Natural killer cell treated with Interleukin-12 subunit alpha and Interleukin-12 subunit beta and Interleukin-15 and Interleukin-18, amount 100 ng/mL, for 72 hours (primary cell): ENCODE measurements around the gene AIP. TPM values are rescaled to one million over a fixed set of nuclear protein-coding genes. Genes with fewer than 3 reads are reported as not detected.
"Not testable (repeated sequence)": the region's sequence is repeated elsewhere in the genome, so short reads cannot be mapped to it uniquely, and the experiment has no call there.

ENCODE experiments used
- ATAC-seq, 2 donors: fragments of 150-1000 bp; cut with Tn5 transposase in 1 of 2; sonication (Bioruptor Pico), chemical (Tn5 transposase) in 1 of 2; 2 replicates each; pipeline ENCODE4 v1.10.0; 2021
- DNase-seq: peaks from one replicate; pipeline ENCODE4 v3.0.0; 2022; ENCODE audit warnings: low spot score
- H3K27ac Mint-ChIP-seq, 2 donors: 1 replicate in 1 of 2; 2 replicates in 1 of 2; pipeline ENCODE4 v1.8.0; 2022; ENCODE audit warnings: mixed read lengths in 2 of 2, mild to moderate bottlenecking in 1 of 2, moderate library complexity in 1 of 2
- H3K27me3 Mint-ChIP-seq, 2 donors: 1 replicate in 1 of 2; 2 replicates in 1 of 2; pipeline ENCODE4 v1.8.0; 2022; ENCODE audit warnings: mixed read lengths in 2 of 2
- H3K36me3 Mint-ChIP-seq: one replicate; pipeline ENCODE4 v1.8.0; 2022; ENCODE audit warnings: mixed read lengths
- H3K4me1 Mint-ChIP-seq, 2 donors: 1 replicate in 1 of 2; 2 replicates in 1 of 2; pipeline ENCODE4 v1.8.0; 2022; ENCODE audit warnings: low read depth in 2 of 2, mixed read lengths in 2 of 2, mild to moderate bottlenecking in 1 of 2
- H3K4me3 Mint-ChIP-seq: one replicate; pipeline ENCODE4 v1.8.0; 2022; ENCODE audit warnings: mixed read lengths
- H3K9me3 Mint-ChIP-seq: 2 replicates; pipeline ENCODE4 v1.8.0; 2022; ENCODE audit warnings: mixed read lengths
- total RNA-seq, 2 donors: library from RNA; stranded (reverse); gene quantifications; one replicate each; pipeline ENCODE4 v1.2.3, GENCODE V29; 2022

Gene AIP
- total RNA-seq, 2 donors from 2014 or later = 120 to 140 TPM

- no peaks in the 10 kb centered on the region for H3K4me1 Mint-ChIP-seq
- ATAC-seq = no peak
- no peak for DNase-seq
- peaks cover 0 to 3% of the 10 kb centered on the region in 2 donors for H3K27me3 Mint-ChIP-seq
- H3K4me3 Mint-ChIP-seq = no peak within 1 kb of the TSS
- no peaks in the 10 kb centered on the region for H3K36me3 Mint-ChIP-seq
- H3K9me3 Mint-ChIP-seq = no peaks in the 10 kb centered on the region
- H3K27ac Mint-ChIP-seq = no peak within 1 kb of the TSS
These were observed 27.8 kb upstream of the AIP start, which contains the start of gene CABP4 for GRCh38 chr11:67455054-67455453. CABP4 (plus strand) TSS chr11:67455354; CDS start chr11:67455424, 70 bp downstream.

- H3K27ac Mint-ChIP-seq = no peak overlapping the region
- H3K4me3 Mint-ChIP-seq = no peak overlapping the region
- no peaks in the 10 kb centered on the region for H3K9me3 Mint-ChIP-seq
- no peaks in the 10 kb centered on the region for H3K36me3 Mint-ChIP-seq
- H3K27me3 Mint-ChIP-seq = peaks cover 0 to 5% of the 10 kb centered on the region in 2 donors
- H3K4me1 Mint-ChIP-seq = no peaks in the 10 kb centered on the region
- ATAC-seq = no peak
- DNase-seq = no peak
These were observed 26.6 kb upstream of the AIP start for GRCh38 chr11:67456068-67456705.

- Mint-ChIP-seq H3K4me1 (no peaks in the 10 kb centered on the region), H3K4me3 (no peak overlapping the region), H3K27ac (no peak overlapping the region), H3K27me3 (peaks cover 0 to 2% of the 10 kb centered on the region in 2 donors), H3K36me3 (no peaks in the 10 kb centered on the region), H3K9me3 (no peaks in the 10 kb centered on the region)
- ATAC-seq = no peak
- no peak for DNase-seq
These were observed 25.4 kb upstream of the AIP start for GRCh38 chr11:67457453-67457852.

- no peak overlapping the region for H3K27ac Mint-ChIP-seq
- H3K9me3 Mint-ChIP-seq = no peaks in the 10 kb centered on the region
- no peak for DNase-seq
- H3K27me3 Mint-ChIP-seq = peaks cover 0 to 2% of the 10 kb centered on the region in 2 donors
- no peaks in the 10 kb centered on the region for H3K4me1 Mint-ChIP-seq
- H3K4me3 Mint-ChIP-seq = no peak overlapping the region
- ATAC-seq = no peak
- no peaks in the 10 kb centered on the region for H3K36me3 Mint-ChIP-seq
These were observed 24.6 kb upstream of the AIP start for GRCh38 chr11:67458266-67458665.

GRCh38 chr11:67463186-67463585, 19.6 kb upstream of the AIP start:
- no peak for ATAC-seq
- Mint-ChIP-seq H3K4me1 (peaks cover 7 to 11% of the 10 kb centered on the region in 2 donors), H3K27ac (no peak overlapping the region), H3K4me3 (no peak overlapping the region), H3K9me3 (no peaks in the 10 kb centered on the region), H3K27me3 (peaks cover 0 to 2% of the 10 kb centered on the region in 2 donors), H3K36me3 (no peaks in the 10 kb centered on the region)
- DNase-seq = no peak

- peak overlapping the region; percentile 73 for H3K4me3 Mint-ChIP-seq
- H3K4me1 Mint-ChIP-seq = peaks cover 12 to 14% of the 10 kb centered on the region in 2 donors
- no peaks in the 10 kb centered on the region for H3K9me3 Mint-ChIP-seq
- ATAC-seq (no peak), DNase-seq (no peak)
- H3K27me3 Mint-ChIP-seq = peaks cover 0 to 2% of the 10 kb centered on the region in 2 donors
- H3K27ac Mint-ChIP-seq = peak overlapping the region; percentile 79 to 83
- H3K36me3 Mint-ChIP-seq = no peaks in the 10 kb centered on the region
These were observed 19.0 kb upstream of the AIP start for GRCh38 chr11:67463680-67464410.

- H3K36me3 Mint-ChIP-seq = no peaks in the 10 kb centered on the region
- peak overlapping the region; percentile 73 for H3K4me3 Mint-ChIP-seq
- peak overlapping the region; percentile 79 to 83 for H3K27ac Mint-ChIP-seq
- no peaks in the 10 kb centered on the region for H3K9me3 Mint-ChIP-seq
- ATAC-seq = peak; percentile 86 to 91
- H3K4me1 Mint-ChIP-seq = peaks cover 12 to 14% of the 10 kb centered on the region in 2 donors
- H3K27me3 Mint-ChIP-seq = peaks cover 0 to 2% of the 10 kb centered on the region in 2 donors
- DNase-seq = peak; percentile 94
These were observed 18.2 kb upstream of the AIP start for GRCh38 chr11:67464411-67465188.

GRCh38 chr11:67465189-67465510, 17.7 kb upstream of the AIP start:
- Mint-ChIP-seq H3K27me3 (peaks cover 0 to 2% of the 10 kb centered on the region in 2 donors), H3K9me3 (no peaks in the 10 kb centered on the region), H3K4me1 (peaks cover 12 to 14% of the 10 kb centered on the region in 2 donors), H3K27ac (peak overlapping the region; percentile 79 to 83), H3K4me3 (peak overlapping the region; percentile 73), H3K36me3 (no peaks in the 10 kb centered on the region)
- DNase-seq (no peak), ATAC-seq (no peak)

GRCh38 chr11:67465530-67465929, 17.3 kb upstream of the AIP start:
- Mint-ChIP-seq H3K4me1 (peaks cover 12 to 14% of the 10 kb centered on the region in 2 donors), H3K27ac (peak overlapping the region; percentile 79 to 83), H3K4me3 (peak overlapping the region; percentile 73)
- DNase-seq, H3K27me3 Mint-ChIP-seq, H3K36me3 Mint-ChIP-seq, ATAC-seq, H3K9me3 Mint-ChIP-seq: not testable (repeated sequence)

GRCh38 chr11:67466367-67466766, 16.5 kb upstream of the AIP start:
- DNase-seq = no peak
- H3K27ac Mint-ChIP-seq = peak overlapping the region; percentile 9 to 68
- H3K4me1 Mint-ChIP-seq = peaks cover 12 to 14% of the 10 kb centered on the region in 2 donors
- H3K36me3 Mint-ChIP-seq = no peaks in the 10 kb centered on the region
- no peak overlapping the region for H3K4me3 Mint-ChIP-seq
- H3K27me3 Mint-ChIP-seq = no peaks in the 10 kb centered on the region
- H3K9me3 Mint-ChIP-seq = no peaks in the 10 kb centered on the region
- ATAC-seq = no peak

- ATAC-seq = no peak
- peaks cover 12 to 14% of the 10 kb centered on the region in 2 donors for H3K4me1 Mint-ChIP-seq
- peak overlapping the region; percentile 87 for H3K4me3 Mint-ChIP-seq
- peak overlapping the region; percentile 60 to 85 for H3K27ac Mint-ChIP-seq
- DNase-seq = no peak
- H3K9me3 Mint-ChIP-seq = no peaks in the 10 kb centered on the region
- no peaks in the 10 kb centered on the region for H3K36me3 Mint-ChIP-seq
- H3K27me3 Mint-ChIP-seq = no peaks in the 10 kb centered on the region
These were observed 15.7 kb upstream of the AIP start for GRCh38 chr11:67466962-67467771.

GRCh38 chr11:67468056-67468455, 14.8 kb upstream of the AIP start:
- no peak for DNase-seq
- Mint-ChIP-seq H3K36me3 (no peaks in the 10 kb centered on the region), H3K27ac (peak overlapping the region; percentile 60 to 85), H3K4me3 (peak overlapping the region; percentile 87), H3K4me1 (peaks cover 12 to 14% of the 10 kb centered on the region in 2 donors), H3K9me3 (no peaks in the 10 kb centered on the region), H3K27me3 (no peaks in the 10 kb centered on the region)
- no peak for ATAC-seq

GRCh38 chr11:67468456-67468758, 14.4 kb upstream of the AIP start:
- no peaks in the 10 kb centered on the region for H3K36me3 Mint-ChIP-seq
- H3K4me1 Mint-ChIP-seq = peaks cover 12 to 14% of the 10 kb centered on the region in 2 donors
- ATAC-seq (no peak), DNase-seq (no peak)
- peak overlapping the region; percentile 87 for H3K4me3 Mint-ChIP-seq
- no peaks in the 10 kb centered on the region for H3K9me3 Mint-ChIP-seq
- H3K27me3 Mint-ChIP-seq = no peaks in the 10 kb centered on the region
- H3K27ac Mint-ChIP-seq = peak overlapping the region; percentile 60 to 85
